NB4 (cell line): ENCODE measurements around the gene LTBP1.

Source experiments
- DNase-seq: peaks from one replicate; pipeline ENCODE4 v3.0.0; 2010; ENCODE audit warnings: low read depth
- H3K4me3 ChIP-seq: one replicate; pipeline ENCODE4 v1.5.1; 2011; ENCODE audit warnings: mild to moderate bottlenecking, low read depth, low read length, moderate library complexity
- CTCF ChIP-seq: IDR thresholded peaks from one replicate; pipeline ENCODE4 v1.5.1; 2012; ENCODE audit warnings: low read depth, low read length
- MAX ChIP-seq: IDR thresholded peaks from 2 replicates; pipeline ENCODE4 v1.6.1; 2011; ENCODE audit warnings: low read depth, low read length
- MYC ChIP-seq: IDR thresholded peaks from 2 replicates; pipeline ENCODE4 v1.6.1; 2011; ENCODE audit warnings: low read depth, low read length
- POLR2A ChIP-seq: IDR thresholded peaks from 2 replicates; pipeline ENCODE4 v1.6.1; 2011; ENCODE audit warnings: mild to moderate bottlenecking; ENCODE audit not compliant: insufficient read length; ENCODE audit errors: extremely low read depth

Gene LTBP1

GRCh38 chr2:33196700-33197099 lies 249.9 kb downstream of the LTBP1 start:
- no peak for TF ChIP-seq MAX
- TF ChIP-seq CTCF: no peak
- TF ChIP-seq MYC: no peak
- no peak for TF ChIP-seq POLR2A
- no peak overlapping the region for H3K4me3 ChIP-seq
- DNase-seq: no peak

GRCh38 chr2:33197198-33197938 lies 250.6 kb downstream of the LTBP1 start:
- no peak for DNase-seq
- TF ChIP-seq CTCF (no peak), POLR2A (no peak)
- no peak overlapping the region for H3K4me3 ChIP-seq

GRCh38 chr2:33202641-33203522 lies 256.1 kb downstream of the LTBP1 start:
- H3K4me3 ChIP-seq: no peak overlapping the region
- no peak for DNase-seq
- TF ChIP-seq MAX: no peak
- TF ChIP-seq POLR2A: no peak
- TF ChIP-seq MYC: no peak
- TF ChIP-seq CTCF: no peak

GRCh38 chr2:33204945-33205344 lies 258.2 kb downstream of the LTBP1 start:
- no peak for DNase-seq
- no peak overlapping the region for H3K4me3 ChIP-seq
- no peak for TF ChIP-seq CTCF
- TF ChIP-seq MYC: no peak
- no peak for TF ChIP-seq MAX
- no peak for TF ChIP-seq POLR2A

- no peak overlapping the region for H3K4me3 ChIP-seq
- TF ChIP-seq POLR2A (no peak), CTCF (no peak), MYC (no peak)
- DNase-seq: no peak
These were observed 259.1 kb downstream of the LTBP1 start for GRCh38 chr2:33205693-33206434.
